Activated CD8-positive, alpha-beta memory T cell treated with anti-CD3 and anti-CD28 coated beads for 1 hour (primary cell): ENCODE results near the gene ARPP21.

ENCODE experiments used
- DNase-seq, 2 donors: peaks; one replicate each; pipeline ENCODE4 v3.0.0-alpha.2; 2020; ENCODE audit warnings: low read depth in 1 of 2; ENCODE audit errors: extremely low read depth in 1 of 2

ARPP21 gene

DNA sequence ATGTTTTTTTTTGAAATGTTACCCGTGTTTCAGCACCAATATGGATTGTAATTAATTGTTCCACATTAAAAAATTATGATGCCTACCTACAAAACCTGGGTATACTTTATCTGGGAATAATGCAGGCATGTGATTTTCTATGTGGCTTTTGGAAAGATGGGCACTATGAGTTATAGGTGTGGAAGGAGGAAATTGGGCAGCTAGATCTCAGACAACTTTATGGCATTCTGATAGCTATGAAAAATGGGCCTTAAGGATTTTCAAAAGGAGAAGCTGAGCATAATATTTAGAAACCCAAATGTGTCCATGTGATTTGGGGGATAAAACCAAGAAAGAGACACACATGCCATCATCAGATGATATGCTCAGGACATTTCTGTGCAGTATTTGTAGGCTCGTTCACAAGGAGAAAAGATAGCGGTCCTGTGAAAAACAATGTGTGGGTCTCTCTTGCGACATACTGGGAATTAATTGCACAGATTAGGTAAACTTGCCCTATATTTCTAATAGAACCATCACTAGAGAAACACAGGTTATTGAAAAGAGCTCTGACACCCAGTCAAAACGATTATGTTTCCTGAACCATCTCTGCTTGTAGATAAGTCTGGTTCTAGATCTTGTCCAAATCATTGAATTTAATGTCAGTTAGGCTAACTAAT is 35.3 kb downstream of the ARPP21 start:
- DNase-seq = no peak

DNA sequence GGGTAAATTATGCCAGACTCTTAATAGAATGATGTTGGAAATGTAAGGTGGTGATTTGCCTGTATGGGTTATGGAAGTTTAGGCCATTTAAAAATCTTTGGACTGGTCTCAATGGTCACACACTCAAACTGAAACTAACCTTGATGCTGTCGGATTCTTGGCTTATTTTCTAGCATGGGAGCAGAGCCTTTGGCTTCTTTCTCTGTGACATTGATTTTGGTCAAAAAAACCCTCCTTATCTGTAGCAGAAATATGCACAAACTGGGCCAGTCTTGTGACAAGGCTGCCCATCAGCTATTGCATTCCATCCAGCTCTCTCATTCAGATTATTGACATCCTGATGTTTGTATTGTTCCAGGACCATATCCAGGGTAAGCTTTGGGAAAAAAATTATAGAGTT is 35.9 kb downstream of the ARPP21 start:
- DNase-seq = no peak

DNA sequence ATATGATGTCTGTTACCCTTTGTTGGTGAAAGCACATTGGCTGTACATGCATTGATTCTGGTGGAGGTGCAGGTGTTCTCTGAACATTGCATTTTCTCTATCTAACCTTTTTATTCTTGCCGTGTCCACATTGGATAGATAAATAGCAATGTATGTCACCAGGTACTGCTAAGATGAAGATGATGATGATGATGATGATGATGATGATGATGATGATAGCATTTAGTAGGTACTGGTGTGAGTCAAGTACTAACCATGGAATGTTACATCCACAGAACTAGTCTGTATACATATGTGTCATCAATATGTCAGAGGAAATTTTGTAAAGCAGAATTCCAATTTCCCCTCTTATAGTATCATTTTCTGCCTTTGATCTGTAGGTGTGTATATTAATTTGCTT is 36.3 kb downstream of the ARPP21 start:
- DNase-seq = no peak

DNA sequence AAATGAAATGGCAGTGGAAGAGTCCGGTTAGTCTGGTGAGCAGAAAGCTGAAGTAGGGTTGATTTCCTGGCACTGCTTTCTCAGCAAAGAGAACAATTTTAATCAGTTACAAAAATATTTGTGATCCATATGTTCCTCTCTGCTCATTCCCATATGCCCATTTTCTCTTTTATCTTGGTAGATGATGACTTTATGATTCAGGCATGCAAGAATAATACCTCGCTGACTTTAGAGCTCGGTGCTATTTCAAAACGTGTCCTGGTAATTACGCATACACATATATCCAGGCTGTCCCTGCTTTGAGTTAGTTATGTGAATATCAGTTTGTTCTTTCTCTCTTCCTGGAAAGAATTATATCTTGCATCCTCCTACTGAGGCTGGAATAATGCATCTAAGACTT is 38.5 kb downstream of the ARPP21 start:
- no peak for DNase-seq

DNA sequence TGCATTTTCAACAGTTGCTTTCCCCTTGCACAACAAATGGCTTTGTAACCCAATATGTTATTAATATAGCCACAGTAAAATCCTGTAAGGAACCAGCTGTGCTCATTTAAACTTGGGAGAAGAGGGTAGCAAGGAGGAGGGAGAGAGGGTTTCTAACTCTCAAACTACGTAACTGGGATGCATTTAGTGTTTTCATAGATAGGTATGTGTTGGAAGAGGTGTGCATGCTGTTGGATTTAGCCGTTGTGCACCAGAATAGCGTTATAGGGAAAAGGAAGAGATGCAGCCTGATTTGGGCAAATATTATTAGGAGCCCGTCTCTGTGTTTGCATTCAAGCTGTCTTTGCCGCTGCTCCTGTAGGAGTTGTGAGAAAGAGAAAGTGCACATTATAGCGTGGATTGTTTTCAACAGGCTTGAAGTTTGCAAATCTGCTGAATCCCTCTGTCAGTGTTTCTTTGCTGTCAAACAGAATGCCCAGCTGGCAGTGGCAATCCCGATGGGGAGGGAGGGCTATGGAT is 39.4 kb downstream of the ARPP21 start:
- no peak for DNase-seq

DNA sequence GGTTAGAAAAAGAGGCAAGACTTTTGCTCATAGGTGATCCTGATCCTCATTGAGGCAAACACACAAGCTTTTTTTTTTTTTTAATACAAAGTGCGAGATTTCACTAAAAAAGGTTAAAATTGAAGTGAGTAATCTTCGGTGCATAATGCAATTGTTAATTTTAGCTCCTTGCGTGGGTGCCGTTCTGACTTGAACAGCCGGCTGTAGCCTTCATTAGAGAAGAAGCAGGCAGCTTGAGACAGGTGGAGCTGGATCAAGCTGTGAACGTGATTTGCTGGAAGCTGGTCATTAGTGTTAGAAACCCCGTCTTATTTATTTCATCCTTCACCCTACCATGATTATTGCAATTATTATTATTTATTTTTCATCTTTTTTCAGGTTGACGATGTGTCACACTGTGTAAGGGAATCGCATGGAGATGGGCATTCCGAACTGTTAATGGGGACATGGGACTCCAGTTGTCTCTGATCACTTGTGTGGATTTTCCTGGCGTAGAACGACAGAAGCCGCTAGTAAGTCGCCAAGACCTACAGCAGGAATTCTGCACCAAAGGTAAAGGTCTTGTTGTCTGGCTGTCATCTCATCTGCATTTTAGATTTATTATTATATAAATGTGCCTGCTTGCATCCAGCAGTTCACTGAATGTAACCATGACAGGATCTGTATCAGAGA is 40.2 kb downstream of the ARPP21 start:
- DNase-seq = no peak

DNA sequence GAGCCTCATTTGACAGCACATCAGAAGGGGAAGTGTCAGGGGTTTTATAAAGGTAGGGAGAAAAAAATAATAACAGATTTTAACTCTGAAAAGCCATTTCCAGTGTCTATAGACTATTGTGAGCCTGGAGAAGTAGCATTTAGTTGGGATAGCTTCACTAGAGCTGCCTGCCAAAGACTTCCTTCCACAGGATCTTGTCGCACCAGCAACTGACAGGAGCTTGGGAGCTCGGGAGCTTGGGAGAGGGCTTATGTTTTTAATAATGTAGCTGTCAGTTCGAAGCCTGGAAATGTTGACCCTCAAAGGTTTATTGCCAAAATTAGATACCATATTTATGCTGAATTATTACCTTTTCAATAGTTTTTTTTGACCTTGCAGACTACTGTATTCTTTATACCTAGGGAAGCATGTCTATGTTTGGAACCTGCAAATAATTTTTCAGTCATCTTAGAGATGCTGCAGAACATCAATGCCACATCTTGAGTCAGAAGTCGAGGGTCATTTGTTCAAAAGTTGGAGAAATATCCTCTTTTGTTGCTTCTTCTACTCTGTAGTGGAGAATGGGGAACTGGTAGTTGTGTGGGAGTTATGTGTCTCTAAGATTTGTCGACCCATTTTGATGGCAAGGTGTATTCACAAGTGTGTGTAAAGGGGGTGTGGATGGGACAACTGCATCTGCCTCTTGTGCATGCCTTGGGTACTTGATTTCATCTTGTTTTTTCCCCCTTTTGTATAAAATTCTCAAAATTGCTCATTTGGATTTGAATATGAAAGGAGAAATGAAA is 41.7 kb downstream of the ARPP21 start:
- DNase-seq = no peak

DNA sequence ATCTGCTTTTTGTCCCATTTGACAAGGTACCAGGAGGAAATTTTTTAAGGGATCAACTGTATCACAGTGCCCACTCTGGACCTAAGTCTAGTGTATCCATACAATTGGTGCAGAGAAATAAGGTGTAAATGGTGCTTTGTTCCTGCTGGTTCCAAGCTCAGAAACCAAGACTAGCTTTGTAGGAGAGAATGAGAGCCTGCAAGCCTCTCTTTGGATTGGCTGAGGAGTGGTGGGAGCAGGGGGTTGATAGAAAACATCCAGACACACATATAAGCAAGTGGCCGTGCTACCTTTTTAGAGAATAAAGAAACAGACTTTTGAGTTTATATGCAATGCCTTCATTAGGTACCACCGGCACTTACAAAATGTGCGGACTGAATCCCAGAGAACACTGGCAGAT is 45.8 kb downstream of the ARPP21 start:
- no peak for DNase-seq

DNA sequence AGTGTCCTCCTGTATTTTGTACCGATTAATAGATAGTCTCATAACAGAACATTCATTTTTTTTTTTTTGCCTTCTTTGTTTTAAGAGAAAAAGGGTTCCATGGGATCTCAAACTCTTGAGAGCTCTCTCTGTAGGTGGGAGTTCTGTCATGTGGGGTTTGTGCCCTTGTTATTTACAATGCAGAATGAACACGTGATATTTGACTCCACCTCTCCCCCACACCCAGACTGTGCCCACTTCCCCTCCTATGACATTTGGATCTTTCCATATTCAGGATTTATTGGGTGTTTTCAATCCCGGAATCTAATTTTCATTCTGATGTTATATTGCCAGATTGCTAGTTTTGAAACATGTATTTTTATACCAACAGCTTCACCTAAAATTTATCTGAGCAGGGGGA is 49.5 kb downstream of the ARPP21 start:
- no peak for DNase-seq

DNA sequence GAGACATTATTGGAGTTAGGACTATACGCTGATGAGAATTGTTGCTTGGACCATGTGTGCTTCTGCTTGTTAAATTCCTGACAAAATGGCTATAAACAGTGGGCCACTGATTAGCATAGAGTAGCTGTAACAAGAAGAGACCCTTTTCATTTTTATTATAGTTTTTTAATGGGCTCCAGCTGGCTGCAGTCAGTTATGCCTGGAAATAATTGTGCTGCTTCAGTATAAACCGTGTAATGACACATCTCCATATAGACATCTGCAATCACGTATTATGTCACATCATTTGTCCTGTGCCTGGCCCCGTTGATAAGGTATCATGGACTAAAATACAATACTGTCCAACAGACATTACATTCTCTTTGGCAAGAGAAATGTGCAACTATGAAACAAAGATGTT is 50.9 kb downstream of the ARPP21 start:
- DNase-seq = no peak

DNA sequence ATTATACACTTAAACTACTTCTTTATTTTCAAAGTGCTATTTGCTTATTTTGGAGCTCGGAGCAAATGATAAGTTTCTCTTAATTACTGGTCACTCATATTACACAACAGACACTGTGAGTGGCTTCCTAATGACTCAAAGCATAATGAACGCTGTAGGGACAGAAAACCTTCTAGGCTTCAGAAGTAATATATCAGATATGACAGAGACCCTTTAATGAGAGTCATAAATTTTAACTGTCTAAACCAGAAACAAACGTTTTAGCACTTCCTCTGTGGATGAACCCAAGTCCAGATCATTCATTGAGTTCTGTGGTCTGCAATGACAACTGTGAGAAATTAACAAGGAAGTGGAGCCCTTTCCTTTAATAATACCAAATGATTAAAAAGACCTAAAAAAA is 66.6 kb downstream of the ARPP21 start:
- no peak for DNase-seq

DNA sequence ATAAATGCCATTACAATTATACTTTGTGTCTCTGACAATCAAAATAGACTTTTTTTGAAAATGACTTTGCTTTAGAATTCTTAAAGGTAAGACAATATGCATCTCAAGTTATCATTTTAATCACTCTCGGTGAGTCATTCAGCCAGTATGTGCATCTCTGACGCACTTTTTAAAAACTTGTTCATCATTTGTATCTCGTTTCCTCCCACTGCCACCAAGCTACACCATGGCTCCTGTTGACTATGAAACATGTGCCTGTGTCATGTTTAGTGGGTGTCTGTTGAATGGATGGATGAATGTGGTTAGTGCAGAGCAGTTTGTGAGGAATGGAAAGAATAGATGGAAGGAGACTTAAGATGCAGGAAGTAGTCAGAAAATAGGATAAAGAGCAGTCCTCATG is 68.6 kb downstream of the ARPP21 start:
- DNase-seq = no peak

DNA sequence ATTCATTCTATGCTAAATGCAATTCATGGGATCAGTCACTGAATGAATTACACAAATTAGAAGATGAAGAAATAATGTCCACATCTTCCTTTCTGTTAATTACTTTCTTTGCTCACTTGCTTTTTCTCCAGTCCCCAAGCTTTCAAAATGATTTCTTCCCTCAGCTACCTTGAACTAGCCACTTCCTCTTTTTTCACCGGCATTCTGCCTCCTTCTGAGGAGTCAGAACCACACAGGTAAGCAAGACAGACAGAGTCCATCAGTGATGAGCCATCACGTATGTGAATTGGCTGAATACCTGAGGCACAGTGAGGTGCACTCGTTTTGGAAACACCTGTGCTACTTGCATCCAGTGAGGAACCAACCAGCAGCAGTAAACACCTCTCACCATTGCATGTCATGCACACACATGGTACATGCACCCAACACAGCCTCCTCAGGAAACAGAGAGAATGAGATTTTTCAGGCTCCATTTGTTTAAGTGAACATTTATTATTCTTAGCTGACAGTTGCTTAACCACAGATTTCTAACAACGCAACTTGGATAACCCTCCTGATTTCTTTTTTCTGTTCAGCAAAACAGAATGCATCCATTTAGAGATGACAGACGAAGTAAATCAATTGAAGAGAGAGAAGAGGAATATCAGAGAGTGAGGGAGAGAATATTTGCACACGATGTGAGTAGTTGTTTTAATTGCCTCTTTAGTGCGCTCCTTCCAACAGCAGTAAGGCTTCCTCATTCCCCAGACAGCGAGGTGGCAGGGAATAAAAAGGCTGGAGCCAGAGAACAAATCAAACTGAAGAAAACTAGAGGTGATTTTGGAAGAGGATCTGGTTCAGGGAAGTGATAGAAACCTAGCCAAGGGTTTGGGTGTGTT is 69.3 kb downstream of the ARPP21 start:
- DNase-seq = no peak

DNA sequence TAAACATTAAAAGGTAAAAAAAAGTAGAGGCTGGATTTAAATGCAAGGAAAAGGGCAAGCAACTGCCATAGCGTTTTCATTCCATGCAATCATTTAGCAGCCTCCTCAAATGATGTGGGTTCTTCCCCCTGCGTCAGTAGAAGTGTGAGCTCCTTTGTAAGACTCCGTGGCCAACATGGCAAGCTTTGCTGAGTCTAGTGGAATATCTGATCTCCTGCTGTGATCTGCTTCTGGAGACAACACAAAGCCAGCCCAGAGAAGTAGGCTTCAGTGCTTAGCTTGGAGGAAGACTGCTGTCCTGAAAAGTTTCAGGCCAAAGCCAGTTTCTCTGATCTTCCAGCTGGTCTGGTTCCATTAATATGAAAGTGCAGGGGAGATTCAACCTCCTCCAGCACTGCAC is 70.4 kb downstream of the ARPP21 start:
- no peak for DNase-seq

DNA sequence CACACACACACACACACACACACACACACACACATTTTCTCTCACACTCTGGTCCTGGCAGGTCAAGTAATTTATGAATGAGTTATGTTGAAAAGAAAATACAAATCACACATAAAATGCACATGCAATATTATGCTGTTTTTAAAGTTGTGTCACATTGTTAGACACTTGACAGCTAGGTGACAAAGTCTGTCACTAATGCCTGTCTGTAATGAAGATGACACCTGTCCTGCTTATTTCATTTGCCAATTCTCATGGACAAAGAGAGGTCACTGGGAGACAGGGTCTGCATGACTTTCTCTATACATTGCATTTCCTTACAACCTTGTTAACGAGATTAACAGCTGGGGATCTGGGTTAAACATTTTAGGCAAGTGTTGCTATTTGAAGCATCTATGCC is 71.2 kb downstream of the ARPP21 start:
- DNase-seq = no peak

DNA sequence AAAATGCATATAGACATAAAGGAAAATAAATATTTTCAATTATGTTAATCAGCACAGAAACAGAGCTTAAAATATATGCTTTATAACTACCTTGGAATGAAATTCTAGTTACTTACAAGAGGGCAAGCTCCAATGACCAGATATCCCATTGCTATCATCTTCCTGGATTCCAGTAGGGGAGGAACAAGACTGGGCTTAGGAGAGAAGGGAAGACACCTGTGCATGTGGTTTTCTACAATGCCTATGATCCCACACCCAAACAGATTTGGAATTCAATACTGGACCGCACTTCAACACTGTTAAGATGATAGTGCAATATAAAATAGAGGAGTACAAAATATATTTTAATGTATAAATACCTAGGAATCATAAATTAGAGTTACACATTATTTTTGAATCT is 79.6 kb downstream of the ARPP21 start:
- DNase-seq = no peak

DNA sequence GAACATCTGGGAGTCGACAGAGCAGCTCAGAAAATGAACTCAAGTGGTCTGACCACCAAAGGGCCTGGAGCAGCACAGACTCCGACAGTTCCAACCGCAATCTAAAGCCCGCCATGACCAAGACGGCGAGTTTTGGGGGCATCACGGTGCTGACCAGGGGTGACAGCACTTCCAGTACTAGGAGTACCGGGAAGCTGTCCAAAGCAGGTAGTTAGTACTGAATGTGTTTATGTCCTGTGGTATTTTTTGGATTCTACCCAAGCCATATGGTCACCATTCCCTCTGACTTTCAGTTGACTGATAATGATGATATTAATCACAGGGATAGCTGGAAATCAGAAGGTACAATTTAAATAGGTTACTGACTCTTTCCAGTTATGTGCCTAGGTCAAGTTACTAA is 82.3 kb downstream of the ARPP21 start:
- no peak for DNase-seq

DNA sequence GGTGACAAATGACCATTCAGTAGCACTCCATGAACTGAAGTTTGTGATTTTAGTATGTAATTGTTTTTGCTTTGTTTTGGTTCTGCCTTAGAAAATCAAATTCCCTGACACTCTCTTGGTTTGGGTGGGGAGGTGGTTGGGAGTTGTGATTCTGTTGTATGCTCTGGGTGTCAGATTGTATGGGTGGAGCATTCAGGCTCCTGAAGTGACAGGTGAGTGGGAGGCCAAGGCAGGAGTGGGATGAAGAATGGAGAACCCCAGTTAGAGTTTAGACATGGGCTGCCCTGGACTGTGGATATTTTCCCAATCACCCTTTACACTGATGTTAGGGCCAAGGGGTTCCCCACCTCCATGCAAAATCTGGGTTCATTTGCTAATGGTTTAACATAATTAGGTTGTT is 83.6 kb downstream of the ARPP21 start:
- DNase-seq = no peak

DNA sequence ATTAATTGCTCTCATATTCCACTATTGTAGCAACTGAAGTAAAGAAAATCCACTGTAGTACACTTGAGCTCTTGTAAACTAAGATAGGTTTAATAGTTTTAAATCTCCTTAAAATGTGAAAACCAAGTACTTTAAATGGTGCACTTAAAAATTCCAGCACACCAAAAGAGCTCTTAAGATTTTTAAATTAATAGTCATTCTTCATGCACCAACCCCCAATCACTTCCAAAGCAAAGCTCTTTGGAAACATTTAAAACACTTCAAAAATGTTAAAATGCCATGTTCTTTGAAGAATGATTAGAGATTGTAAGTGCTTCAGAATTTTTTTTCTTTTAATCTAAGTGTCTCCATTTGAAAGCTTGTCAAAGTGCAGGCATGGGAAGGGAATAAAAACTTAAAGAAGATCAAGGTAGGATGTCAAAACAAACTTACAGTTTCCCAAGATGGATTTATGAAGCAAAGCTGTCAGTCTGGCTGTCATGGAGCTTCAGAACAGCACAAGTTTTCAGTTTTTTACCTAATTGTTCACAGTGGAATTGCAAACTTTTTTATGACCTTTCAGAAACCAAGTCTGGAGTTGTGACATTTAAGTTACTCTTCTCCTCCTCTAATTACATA is 84.3 kb downstream of the ARPP21 start:
- DNase-seq = no peak

DNA sequence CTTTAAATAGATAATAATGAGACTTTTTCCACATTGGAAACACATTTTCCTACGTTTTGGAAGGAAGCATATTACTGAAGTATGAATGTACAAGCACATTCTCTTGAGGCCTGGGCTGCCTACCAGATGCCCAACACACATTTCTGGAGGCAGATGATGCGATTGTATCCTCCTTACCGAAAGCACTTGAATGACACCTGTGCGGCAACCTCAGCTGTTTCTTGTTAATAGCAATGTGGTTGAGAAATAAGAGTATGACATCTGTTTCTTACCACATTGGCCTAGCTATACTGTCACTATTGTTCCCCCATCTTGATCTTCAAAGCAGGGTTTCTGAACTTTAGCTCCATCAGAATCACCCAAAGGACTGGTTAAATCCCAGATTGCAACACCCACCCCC is 84.8 kb downstream of the ARPP21 start:
- no peak for DNase-seq

DNA sequence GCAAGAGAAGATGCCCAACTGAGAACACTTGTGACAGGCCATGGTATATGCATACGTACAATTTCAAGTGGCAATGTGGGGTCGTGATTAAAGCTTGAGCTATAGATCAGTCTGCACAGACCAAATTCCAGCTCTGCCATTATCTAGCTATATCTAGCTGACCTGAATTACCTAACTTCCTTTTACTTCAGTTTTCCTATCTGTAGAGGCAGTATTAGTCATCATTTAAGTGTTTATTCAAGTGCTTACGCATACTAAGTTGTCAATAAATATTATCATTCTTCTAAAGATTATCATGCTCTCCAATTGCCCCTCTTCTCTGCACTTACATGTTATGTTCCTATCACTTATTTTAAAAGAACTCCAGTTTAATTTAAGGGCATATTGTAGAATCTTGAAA is 87.9 kb downstream of the ARPP21 start:
- DNase-seq = no peak
